ENCODE data around the gene CTRL.

DNA sequence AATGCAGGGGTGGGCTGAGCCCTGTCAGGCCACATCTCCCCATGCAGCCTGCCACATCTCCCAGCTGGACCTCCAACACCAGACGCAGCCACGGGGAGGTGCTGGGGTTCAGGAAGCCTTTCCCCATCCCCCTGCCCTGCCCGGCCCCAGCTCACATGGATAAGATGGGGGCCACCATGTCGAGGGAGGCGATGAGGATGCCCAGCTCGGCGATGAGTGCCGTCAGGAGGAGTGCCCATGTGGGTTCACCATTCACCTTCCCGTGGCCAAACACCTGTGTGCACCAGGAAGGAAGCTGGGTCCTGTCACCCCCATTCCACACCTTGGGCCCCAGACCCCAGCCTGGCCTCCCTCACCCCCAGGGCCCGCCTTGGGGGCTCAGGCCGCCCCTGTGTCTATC lies 18.0 kb upstream of the CTRL start:
- TF ChIP-seq, protein P1, sequence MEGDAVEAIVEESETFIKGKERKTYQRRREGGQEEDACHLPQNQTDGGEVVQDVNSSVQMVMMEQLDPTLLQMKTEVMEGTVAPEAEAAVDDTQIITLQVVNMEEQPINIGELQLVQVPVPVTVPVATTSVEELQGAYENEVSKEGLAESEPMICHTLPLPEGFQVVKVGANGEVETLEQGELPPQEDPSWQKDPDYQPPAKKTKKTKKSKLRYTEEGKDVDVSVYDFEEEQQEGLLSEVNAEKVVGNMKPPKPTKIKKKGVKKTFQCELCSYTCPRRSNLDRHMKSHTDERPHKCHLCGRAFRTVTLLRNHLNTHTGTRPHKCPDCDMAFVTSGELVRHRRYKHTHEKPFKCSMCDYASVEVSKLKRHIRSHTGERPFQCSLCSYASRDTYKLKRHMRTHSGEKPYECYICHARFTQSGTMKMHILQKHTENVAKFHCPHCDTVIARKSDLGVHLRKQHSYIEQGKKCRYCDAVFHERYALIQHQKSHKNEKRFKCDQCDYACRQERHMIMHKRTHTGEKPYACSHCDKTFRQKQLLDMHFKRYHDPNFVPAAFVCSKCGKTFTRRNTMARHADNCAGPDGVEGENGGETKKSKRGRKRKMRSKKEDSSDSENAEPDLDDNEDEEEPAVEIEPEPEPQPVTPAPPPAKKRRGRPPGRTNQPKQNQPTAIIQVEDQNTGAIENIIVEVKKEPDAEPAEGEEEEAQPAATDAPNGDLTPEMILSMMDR (IDR thresholded peaks at IDR 0.05): no peak
- no peak for TF ChIP-seq POLR2A (IDR thresholded peaks at IDR 0.05)

Data from adrenal gland (tissue), 5 donors.